ENCODE measurements around the gene VCPKMT.

DNA sequence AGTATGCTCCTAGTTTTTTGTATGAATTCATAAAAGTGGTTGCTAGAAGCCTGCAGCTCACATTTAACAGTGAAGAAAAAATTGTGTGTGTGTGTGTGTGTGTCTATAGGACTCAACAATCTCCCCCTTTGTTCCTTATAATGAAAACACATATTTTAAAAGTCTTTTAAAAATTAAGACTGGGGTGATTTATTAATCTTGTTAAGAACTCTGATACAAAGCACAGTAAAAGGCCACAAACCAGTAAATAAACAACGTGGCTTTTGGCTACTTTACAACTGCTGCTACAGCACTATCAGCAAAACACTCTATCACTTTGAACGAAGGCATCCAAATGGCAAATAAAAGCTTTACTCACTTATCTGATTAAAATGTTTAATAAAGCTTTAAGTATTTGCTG lies 594 bp upstream of the VCPKMT start:
- TF ChIP-seq CTCF (optimal IDR thresholded peaks at IDR 0.05 in 1 of 3, IDR thresholded peaks at IDR 0.05 in 1 of 3, conservative IDR thresholded peaks at IDR 0.05 in 1 of 3; ENCODE audit: extremely low read depth in 1 of 3, insufficient read depth in 2 of 3, low read length in 3 of 3) (no peak), EZH2 (IDR thresholded peaks at IDR 0.05; ENCODE audit: low read length) (no peak)
